ENCODE data around the gene LRP1-AS.
"Not testable (repeated sequence)": the region's sequence is repeated elsewhere in the genome, so short reads cannot be mapped to it uniquely, and the experiment has no call there.

Gene LRP1-AS

GRCh38 chr12:57138526-57139272, 8.7 kb downstream of the LRP1-AS start:
- no peak for DNase-seq

GRCh38 chr12:57135527-57136326, 11.7 kb downstream of the LRP1-AS start:
- no peak for DNase-seq

GRCh38 chr12:57134949-57135348, 12.5 kb downstream of the LRP1-AS start:
- no peak for DNase-seq

- no peak for DNase-seq
Measured at GRCh38 chr12:57133916-57134315, 13.5 kb downstream of the LRP1-AS start.

- no peak for DNase-seq
Measured at GRCh38 chr12:57133013-57133569, 14.3 kb downstream of the LRP1-AS start.

- no peak for DNase-seq
Measured at GRCh38 chr12:57131896-57132744, 15.3 kb downstream of the LRP1-AS start.

- DNase-seq: no peak
Measured at GRCh38 chr12:57130941-57131340, 16.5 kb downstream of the LRP1-AS start.

- DNase-seq: no peak
Measured at GRCh38 chr12:57129889-57130288, 17.5 kb downstream of the LRP1-AS start.

- DNase-seq: no peak
Measured at GRCh38 chr12:57129321-57129842, 18.0 kb downstream of the LRP1-AS start.

- DNase-seq: no peak
Measured at GRCh38 chr12:57128519-57129247, 18.7 kb downstream of the LRP1-AS start.

GRCh38 chr12:57127726-57128518, 19.5 kb downstream of the LRP1-AS start, which contains the start of gene LRP1:
LRP1 (plus strand) TSS chr12:57128483; CDS start chr12:57128965, 482 bp downstream.
- DNase-seq: peak; percentile 30

- DNase-seq: peak; percentile 9
Measured at GRCh38 chr12:57127101-57127725, 20.2 kb downstream of the LRP1-AS start.

GRCh38 chr12:57126561-57126960, 20.9 kb downstream of the LRP1-AS start:
- no peak for DNase-seq

- DNase-seq: no peak
Measured at GRCh38 chr12:57126061-57126460, 21.4 kb downstream of the LRP1-AS start.

GRCh38 chr12:57124261-57124877, 23.1 kb downstream of the LRP1-AS start:
- DNase-seq: peak; percentile 48

- no peak for DNase-seq
Measured at GRCh38 chr12:57123813-57124212, 23.6 kb downstream of the LRP1-AS start.

- DNase-seq: not testable (repeated sequence)
Measured at GRCh38 chr12:57120718-57121117, 26.7 kb downstream of the LRP1-AS start.

GRCh38 chr12:57119294-57120085, 27.9 kb downstream of the LRP1-AS start:
- no peak for DNase-seq

- no peak for DNase-seq
Measured at GRCh38 chr12:57118711-57119271, 28.6 kb downstream of the LRP1-AS start.
